H1 (cell line): Measurements from ENCODE around the gene CELA1. TPM values are rescaled to one million over a fixed set of nuclear protein-coding genes. Genes with fewer than 3 reads are reported as not detected.

Source experiments
- SIRT6 ChIP-seq: IDR thresholded peaks from one replicate; pipeline ENCODE4 v1.7.1; 2012; ENCODE audit warnings: low read length, inconsistent platforms
- polyA plus RNA-seq, 7 experiments: library from polyadenylated mRNA; depleted of rRNA in 3 of 7; stranded (reverse) in 5 of 7; unstranded in 2 of 7; fragments of >200 nt in 5 of 7; fragments of 200-250 nt in 2 of 7; gene quantifications; 1 replicate in 5 of 7; 2 replicates in 1 of 7; 4 replicates in 1 of 7; pipeline versions ENCODE4 v1.2.1 to v1.2.3, GENCODE V29; 2011 to 2013; ENCODE audit warnings: missing spikeins in 2 of 7, mixed read lengths in 2 of 7
- total RNA-seq: library from RNA; stranded (reverse); fragmentation: NEBNext Ultra II Directional; extraction: Animal tissue kit (Norgen Biotek cat#: 25700); gene quantifications from 2 replicates; pipeline ENCODE4 v1.2.1, GENCODE V29; 2021
- TF ChIP-seq, protein P1 (sequence below): IDR thresholded peaks from 2 replicates; pipeline ENCODE4 v1.6.1; 2012; ENCODE audit warnings: low read length, inconsistent platforms

CELA1 gene
- total and polyA plus RNA-seq, 2 of the 8 experiments (the other 6 are each of a cell fraction or from before 2014, with no cell fraction given), result 0.09 TPM; not detected in 1

DNA sequence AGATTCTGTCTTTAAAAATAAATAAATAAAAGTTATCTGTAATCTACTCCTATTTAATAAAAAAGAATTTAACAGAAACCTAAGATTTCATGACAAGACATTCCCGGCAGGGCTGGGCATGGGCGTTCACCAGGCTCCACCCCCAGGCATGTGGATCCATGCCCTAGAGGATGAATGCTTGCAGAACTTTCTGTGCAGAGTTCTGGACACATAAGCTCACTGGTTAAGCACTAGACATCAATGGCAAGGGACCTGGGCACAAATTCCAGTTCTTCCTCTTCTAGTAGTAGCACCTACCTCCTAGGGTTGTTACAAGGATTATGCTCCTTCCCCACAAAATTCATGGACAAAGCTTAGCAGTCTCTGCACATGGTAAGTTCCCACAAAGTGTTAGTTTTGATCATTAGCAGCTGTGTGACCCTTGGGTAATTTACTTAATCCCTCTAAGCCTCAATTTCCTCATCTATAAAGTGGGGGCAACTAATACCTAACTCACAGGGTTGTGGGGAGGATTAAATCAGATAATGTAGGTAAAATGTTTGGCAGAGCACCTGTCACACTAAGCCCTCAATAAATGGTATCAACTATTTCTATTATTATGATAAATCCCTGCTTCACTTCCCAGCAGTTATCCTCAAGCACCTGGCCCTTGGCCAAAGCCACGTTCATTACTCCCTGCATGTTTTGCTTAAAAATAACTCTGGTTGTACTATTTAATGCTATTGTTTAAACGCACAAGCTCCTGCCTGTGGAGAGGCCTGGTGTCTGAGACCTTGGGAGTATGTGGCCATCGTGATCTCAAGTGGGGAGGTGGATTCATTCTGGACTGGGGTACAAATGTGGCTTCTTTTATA is 35.0 kb upstream of the CELA1 start (continued):
- TF ChIP-seq, protein P1, sequence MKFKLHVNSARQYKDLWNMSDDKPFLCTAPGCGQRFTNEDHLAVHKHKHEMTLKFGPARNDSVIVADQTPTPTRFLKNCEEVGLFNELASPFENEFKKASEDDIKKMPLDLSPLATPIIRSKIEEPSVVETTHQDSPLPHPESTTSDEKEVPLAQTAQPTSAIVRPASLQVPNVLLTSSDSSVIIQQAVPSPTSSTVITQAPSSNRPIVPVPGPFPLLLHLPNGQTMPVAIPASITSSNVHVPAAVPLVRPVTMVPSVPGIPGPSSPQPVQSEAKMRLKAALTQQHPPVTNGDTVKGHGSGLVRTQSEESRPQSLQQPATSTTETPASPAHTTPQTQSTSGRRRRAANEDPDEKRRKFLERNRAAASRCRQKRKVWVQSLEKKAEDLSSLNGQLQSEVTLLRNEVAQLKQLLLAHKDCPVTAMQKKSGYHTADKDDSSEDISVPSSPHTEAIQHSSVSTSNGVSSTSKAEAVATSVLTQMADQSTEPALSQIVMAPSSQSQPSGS, result no peak
- no peak for TF ChIP-seq SIRT6
